Stimulated activated naive CD4-positive, alpha-beta T cell (primary cell): ENCODE data around the gene SIRT6.
"Not testable (repeated sequence)": the region's sequence is repeated elsewhere in the genome, so short reads cannot be mapped to it uniquely, and the experiment has no call there.

ENCODE experiments used
- DNase-seq, 6 experiments: peaks; one replicate each; lab custom pipeline; 2025; lab: John Stamatoyannopoulos, UW

SIRT6 gene

GRCh38 chr19:4135386-4135785 lies 47.0 kb downstream of the SIRT6 start:
- DNase-seq = not testable (repeated sequence)

- no peak for DNase-seq
Observed at GRCh38 chr19:4134351-4134750, 48.0 kb downstream of the SIRT6 start.

- no peak for DNase-seq
Observed at GRCh38 chr19:4130744-4131438, 51.5 kb downstream of the SIRT6 start.

GRCh38 chr19:4129050-4129449 lies 53.3 kb downstream of the SIRT6 start:
- not testable (repeated sequence) for DNase-seq

- not testable (repeated sequence) for DNase-seq
Observed at GRCh38 chr19:4127322-4127721, 55.0 kb downstream of the SIRT6 start.

GRCh38 chr19:4124638-4125037 lies 57.7 kb downstream of the SIRT6 start:
- no peak for DNase-seq
